ENCODE results near the gene DGKI. TPM values are rescaled to one million over a fixed set of nuclear protein-coding genes. Genes with fewer than 3 reads are reported as not detected.

DGKI gene
- total RNA-seq, 1 donor from 2014 or later = 1.3 TPM

GRCh38 chr7:137689761-137690160 lies 157.0 kb downstream of the DGKI start:
- intact Hi-C loops (cut with micrococcal nuclease) = no loop called here
- TF ChIP-seq CTCF (IDR thresholded peaks at IDR 0.05; ENCODE audit: borderline replicate concordance) = no peak
- Histone ChIP-seq H3K4me1 (no peaks in the 10 kb centered on the region), H3K4me3 (no peak overlapping the region), H3K9me3 (replicated peaks) (no peaks in the 10 kb centered on the region), H3K36me3 (no peaks in the 10 kb centered on the region), H3K27ac (replicated peaks) (no peak overlapping the region), H3K27me3 (ENCODE audit: low read depth) (no peaks in the 10 kb centered on the region)
- DNase-seq = no peak

- Histone ChIP-seq H3K27ac (replicated peaks) (no peak overlapping the region), H3K4me1 (no peaks in the 10 kb centered on the region), H3K9me3 (replicated peaks) (no peaks in the 10 kb centered on the region), H3K4me3 (no peak overlapping the region), H3K36me3 (no peaks in the 10 kb centered on the region), H3K27me3 (ENCODE audit: low read depth) (no peaks in the 10 kb centered on the region)
- no peak for DNase-seq
- intact Hi-C loops (cut with micrococcal nuclease) = no loop called here
- no peak for TF ChIP-seq CTCF (IDR thresholded peaks at IDR 0.05; ENCODE audit: borderline replicate concordance)
Observed at GRCh38 chr7:137687556-137688265, 159.1 kb downstream of the DGKI start.

GRCh38 chr7:137685433-137686164 lies 161.2 kb downstream of the DGKI start:
- TF ChIP-seq CTCF (IDR thresholded peaks at IDR 0.05; ENCODE audit: borderline replicate concordance) = no peak
- DNase-seq = no peak
- H3K9me3 ChIP-seq (replicated peaks) = no peaks in the 10 kb centered on the region
- intact Hi-C loops (cut with micrococcal nuclease) = no loop called here
- peak overlapping the region; percentile 22 for H3K27ac ChIP-seq (replicated peaks)
- no peaks in the 10 kb centered on the region for H3K4me1 ChIP-seq
- no peaks in the 10 kb centered on the region for H3K27me3 ChIP-seq (ENCODE audit: low read depth)
- no peaks in the 10 kb centered on the region for H3K36me3 ChIP-seq
- no peak overlapping the region for H3K4me3 ChIP-seq

- DNase-seq = peak; percentile 16
- intact Hi-C loops (cut with micrococcal nuclease) = no loop called here
- no peak for TF ChIP-seq CTCF (IDR thresholded peaks at IDR 0.05; ENCODE audit: borderline replicate concordance)
- Histone ChIP-seq H3K4me1 (no peaks in the 10 kb centered on the region), H3K27ac (replicated peaks) (peak overlapping the region; percentile 22), H3K27me3 (ENCODE audit: low read depth) (no peaks in the 10 kb centered on the region), H3K9me3 (replicated peaks) (no peaks in the 10 kb centered on the region), H3K36me3 (no peaks in the 10 kb centered on the region), H3K4me3 (no peak overlapping the region)
Observed at GRCh38 chr7:137684776-137685175, 162.0 kb downstream of the DGKI start.

- Histone ChIP-seq H3K4me1 (no peaks in the 10 kb centered on the region), H3K27ac (replicated peaks) (peak overlapping the region; percentile 3), H3K36me3 (no peaks in the 10 kb centered on the region), H3K9me3 (replicated peaks) (no peaks in the 10 kb centered on the region), H3K27me3 (ENCODE audit: low read depth) (no peaks in the 10 kb centered on the region), H3K4me3 (no peak overlapping the region)
- no peak for DNase-seq
- intact Hi-C loops (cut with micrococcal nuclease) = no loop called here
- TF ChIP-seq CTCF (IDR thresholded peaks at IDR 0.05; ENCODE audit: borderline replicate concordance) = no peak
Observed at GRCh38 chr7:137684316-137684715, 162.5 kb downstream of the DGKI start.

All from left ventricle myocardium inferior (tissue), 1 donor.